Amniotic epithelial cell (primary cell): Measurements from ENCODE around the gene FOXO6.

ENCODE experiments used
- DNase-seq: peaks from one replicate; pipeline ENCODE4 v3.0.0-alpha.2; 2010; ENCODE audit warnings: low read depth

The FOXO6 gene

GRCh38 chr1:41425369-41425768, 64.1 kb downstream of the FOXO6 start:
- no peak for DNase-seq

- no peak for DNase-seq
These were observed 65.1 kb downstream of the FOXO6 start for GRCh38 chr1:41426201-41426890.

GRCh38 chr1:41427122-41427913, 66.1 kb downstream of the FOXO6 start:
- no peak for DNase-seq

- DNase-seq, result no peak
These were observed 66.9 kb downstream of the FOXO6 start for GRCh38 chr1:41427916-41428737.

- DNase-seq, result no peak
These were observed 67.8 kb downstream of the FOXO6 start for GRCh38 chr1:41428738-41429640.

- no peak for DNase-seq
These were observed 68.4 kb downstream of the FOXO6 start for GRCh38 chr1:41429641-41430035.

- DNase-seq, result no peak
These were observed 68.8 kb downstream of the FOXO6 start for GRCh38 chr1:41430069-41430468.

- no peak for DNase-seq
These were observed 69.3 kb downstream of the FOXO6 start for GRCh38 chr1:41430582-41430981.

GRCh38 chr1:41431490-41432350, 70.5 kb downstream of the FOXO6 start:
- DNase-seq, result no peak
